ENCODE data around the gene PTPRK.

The PTPRK gene

DNA sequence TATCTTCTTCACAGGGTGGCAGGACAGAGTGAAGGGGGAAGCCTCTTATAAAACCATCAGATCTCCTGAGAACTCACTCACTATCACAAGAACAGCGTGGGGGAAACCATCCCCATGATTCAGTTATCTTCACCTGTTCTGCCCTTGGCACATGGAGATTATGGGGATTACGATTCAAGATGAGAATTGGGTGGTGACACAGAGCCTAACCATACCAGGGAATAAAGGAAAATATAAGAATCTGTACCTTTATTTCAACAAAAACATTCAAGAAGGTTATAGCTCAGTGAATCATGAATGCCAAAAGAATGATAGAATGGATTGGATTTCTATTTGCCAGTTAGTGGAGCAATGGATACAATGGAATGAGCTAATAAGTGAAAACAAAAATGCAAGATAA lies 214.4 kb downstream of the PTPRK start:
- no peak for TF ChIP-seq CREB5 (CRISPR knock-in tag; IDR thresholded peaks at IDR 0.05; ENCODE audit: low read depth)
- TF ChIP-seq ZNF70 (CRISPR knock-in tag; IDR thresholded peaks at IDR 0.05): no peak
- no peak for TF ChIP-seq SNAI2 (CRISPR knock-in tag; IDR thresholded peaks at IDR 0.05)
- TF ChIP-seq OSR1 (CRISPR knock-in tag; IDR thresholded peaks at IDR 0.05): no peak
- no peak for TF ChIP-seq TCF4 (CRISPR knock-in tag; IDR thresholded peaks at IDR 0.05; ENCODE audit: borderline replicate concordance)
- TF ChIP-seq POU6F1 (CRISPR knock-in tag; IDR thresholded peaks at IDR 0.05; ENCODE audit: borderline replicate concordance, low read depth): no peak
- no peak for TF ChIP-seq ZNF8 (CRISPR knock-in tag; IDR thresholded peaks at IDR 0.05)
- no peak for TF ChIP-seq PPARA (CRISPR knock-in tag; IDR thresholded peaks at IDR 0.05; ENCODE audit: borderline replicate concordance)
- no peak for TF ChIP-seq ISL1 (CRISPR knock-in tag; IDR thresholded peaks at IDR 0.05)
- TF ChIP-seq ESRRG (CRISPR knock-in tag; IDR thresholded peaks at IDR 0.05): no peak
- TF ChIP-seq CSDC2 (CRISPR knock-in tag; IDR thresholded peaks at IDR 0.05): no peak
- TF ChIP-seq ARNTL (CRISPR knock-in tag; IDR thresholded peaks at IDR 0.05; ENCODE audit: borderline replicate concordance, low read depth): no peak
- no peak for TF ChIP-seq TSHZ2 (CRISPR knock-in tag; IDR thresholded peaks at IDR 0.05)
- TF ChIP-seq ZNF565 (CRISPR knock-in tag; conservative IDR thresholded peaks at IDR 0.05; ENCODE audit: low read depth): no peak
- no peak for TF ChIP-seq BACH2 (CRISPR knock-in tag; IDR thresholded peaks at IDR 0.05; ENCODE audit: borderline replicate concordance)
- no peak for TF ChIP-seq ZC3H10 (CRISPR knock-in tag; IDR thresholded peaks at IDR 0.05)
- TF ChIP-seq CSRNP3 (CRISPR knock-in tag; IDR thresholded peaks at IDR 0.05): no peak
- no peak for TF ChIP-seq RARB (CRISPR knock-in tag; IDR thresholded peaks at IDR 0.05)
- no peak for TF ChIP-seq TOX (CRISPR knock-in tag; IDR thresholded peaks at IDR 0.05; ENCODE audit: borderline replicate concordance)
- no peak for ATAC-seq

- no peak for ATAC-seq
- TF ChIP-seq CSDC2 (CRISPR knock-in tag; IDR thresholded peaks at IDR 0.05) (no peak), ZNF70 (CRISPR knock-in tag; IDR thresholded peaks at IDR 0.05) (no peak), ESRRG (CRISPR knock-in tag; IDR thresholded peaks at IDR 0.05) (no peak), ARNTL (CRISPR knock-in tag; IDR thresholded peaks at IDR 0.05; ENCODE audit: borderline replicate concordance, low read depth) (no peak), ZFP30 (CRISPR knock-in tag; IDR thresholded peaks at IDR 0.05) (no peak)
These were observed 215.2 kb downstream of the PTPRK start for GRCh38 chr6:128305228-128305627.

- no peak for TF ChIP-seq CSRNP3 (CRISPR knock-in tag; IDR thresholded peaks at IDR 0.05)
- no peak for TF ChIP-seq PATZ1 (CRISPR knock-in tag; IDR thresholded peaks at IDR 0.05; ENCODE audit: borderline replicate concordance)
- TF ChIP-seq ZFP30 (CRISPR knock-in tag; IDR thresholded peaks at IDR 0.05): no peak
- no peak for TF ChIP-seq ISL1 (CRISPR knock-in tag; IDR thresholded peaks at IDR 0.05)
- TF ChIP-seq ZNF8 (CRISPR knock-in tag; IDR thresholded peaks at IDR 0.05): no peak
- TF ChIP-seq CREB5 (CRISPR knock-in tag; IDR thresholded peaks at IDR 0.05; ENCODE audit: low read depth): no peak
- no peak for TF ChIP-seq PPARA (CRISPR knock-in tag; IDR thresholded peaks at IDR 0.05; ENCODE audit: borderline replicate concordance)
- TF ChIP-seq OSR1 (CRISPR knock-in tag; IDR thresholded peaks at IDR 0.05): no peak
- TF ChIP-seq RARB (CRISPR knock-in tag; IDR thresholded peaks at IDR 0.05): no peak
- TF ChIP-seq TSHZ2 (CRISPR knock-in tag; IDR thresholded peaks at IDR 0.05): no peak
- no peak for TF ChIP-seq ARNTL (CRISPR knock-in tag; IDR thresholded peaks at IDR 0.05; ENCODE audit: borderline replicate concordance, low read depth)
- no peak for TF ChIP-seq ZNF565 (CRISPR knock-in tag; conservative IDR thresholded peaks at IDR 0.05; ENCODE audit: low read depth)
- TF ChIP-seq GLIS3 (CRISPR knock-in tag; IDR thresholded peaks at IDR 0.05): no peak
- TF ChIP-seq BACH2 (CRISPR knock-in tag; IDR thresholded peaks at IDR 0.05; ENCODE audit: borderline replicate concordance): no peak
- no peak for ATAC-seq
These were observed 216.5 kb downstream of the PTPRK start for GRCh38 chr6:128303870-128304269.

Measured in SK-N-SH treated with all-trans-retinoic acid at 6 μM for 48 hours (cell line).